ENCODE results near the gene FBXO10. TPM values are rescaled to one million over a fixed set of nuclear protein-coding genes. Genes with fewer than 3 reads are reported as not detected.

FBXO10 gene
- total and polyA plus RNA-seq, 2 of the 4 experiments (the other 2 are of a cell fraction), result 6.6 to 6.7 TPM

DNA sequence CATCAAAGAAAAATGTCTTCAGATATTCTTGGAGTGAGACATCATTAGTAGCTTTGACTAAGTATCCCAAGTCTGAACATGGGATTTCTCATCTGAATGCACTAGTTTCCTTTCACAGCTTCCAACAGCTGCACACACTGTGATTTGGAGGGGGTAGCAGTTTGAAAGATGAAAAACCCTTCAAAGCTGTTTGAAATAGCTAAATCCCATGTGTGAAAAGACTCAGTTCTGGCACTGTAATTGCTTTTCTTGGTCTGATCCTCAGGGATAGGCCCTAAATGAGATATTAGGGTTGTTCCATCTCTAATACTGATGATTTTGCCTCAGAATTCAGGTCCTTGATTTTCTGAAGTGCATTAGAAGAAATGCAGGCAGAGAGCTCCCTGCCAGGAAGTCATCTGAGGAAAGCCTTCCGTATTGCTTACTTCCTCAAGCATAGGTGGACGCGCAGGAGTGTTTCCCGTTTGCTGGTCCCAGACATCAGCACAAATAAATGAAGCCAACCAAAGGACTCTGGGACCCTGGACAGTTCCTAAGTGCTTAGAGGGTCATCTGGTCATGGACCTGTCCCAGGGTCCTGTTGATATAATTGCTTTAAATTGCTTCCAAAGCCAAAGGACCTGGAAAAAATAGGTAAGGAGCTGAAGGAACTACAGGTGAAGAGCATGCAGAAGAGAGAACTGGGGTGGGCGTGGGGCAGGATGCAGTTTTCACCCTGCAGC lies 49.0 kb upstream of the FBXO10 start:
- no peak overlapping the region for H2BK120ac ChIP-seq (ENCODE audit: low read depth, low read length)
- H3K56ac ChIP-seq (ENCODE audit: extremely low read depth, insufficient read depth, low read length), result no peak overlapping the region
- POLR2A ChIA-PET (ENCODE audit: unreplicated experiment), result no interaction called here
- no peak overlapping the region for H3K18ac ChIP-seq (ENCODE audit: low read depth, low read length)
- no peak overlapping the region for H4K91ac ChIP-seq (ENCODE audit: insufficient read depth, low read depth, low read length)
- no peak for TF ChIP-seq POLR2A (IDR thresholded peaks at IDR 0.05; ENCODE audit: low read depth, low read length)
- no peak for TF ChIP-seq FOS (IDR thresholded peaks at IDR 0.05; ENCODE audit: low read depth, low read length)
- no peak for TF ChIP-seq CEBPB (IDR thresholded peaks at IDR 0.05; ENCODE audit: low read depth, low read length)
- no peak for TF ChIP-seq CHD1 (IDR thresholded peaks at IDR 0.05; ENCODE audit: low read depth, low read length)
- no peak for TF ChIP-seq NFE2L2 (IDR thresholded peaks at IDR 0.05; ENCODE audit: low read depth, low read length)
- TF ChIP-seq, protein P1, sequence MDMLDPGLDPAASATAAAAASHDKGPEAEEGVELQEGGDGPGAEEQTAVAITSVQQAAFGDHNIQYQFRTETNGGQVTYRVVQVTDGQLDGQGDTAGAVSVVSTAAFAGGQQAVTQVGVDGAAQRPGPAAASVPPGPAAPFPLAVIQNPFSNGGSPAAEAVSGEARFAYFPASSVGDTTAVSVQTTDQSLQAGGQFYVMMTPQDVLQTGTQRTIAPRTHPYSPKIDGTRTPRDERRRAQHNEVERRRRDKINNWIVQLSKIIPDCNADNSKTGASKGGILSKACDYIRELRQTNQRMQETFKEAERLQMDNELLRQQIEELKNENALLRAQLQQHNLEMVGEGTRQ (IDR thresholded peaks at IDR 0.05; ENCODE audit: low read depth, low read length), result no peak
- TF ChIP-seq, protein P2, sequence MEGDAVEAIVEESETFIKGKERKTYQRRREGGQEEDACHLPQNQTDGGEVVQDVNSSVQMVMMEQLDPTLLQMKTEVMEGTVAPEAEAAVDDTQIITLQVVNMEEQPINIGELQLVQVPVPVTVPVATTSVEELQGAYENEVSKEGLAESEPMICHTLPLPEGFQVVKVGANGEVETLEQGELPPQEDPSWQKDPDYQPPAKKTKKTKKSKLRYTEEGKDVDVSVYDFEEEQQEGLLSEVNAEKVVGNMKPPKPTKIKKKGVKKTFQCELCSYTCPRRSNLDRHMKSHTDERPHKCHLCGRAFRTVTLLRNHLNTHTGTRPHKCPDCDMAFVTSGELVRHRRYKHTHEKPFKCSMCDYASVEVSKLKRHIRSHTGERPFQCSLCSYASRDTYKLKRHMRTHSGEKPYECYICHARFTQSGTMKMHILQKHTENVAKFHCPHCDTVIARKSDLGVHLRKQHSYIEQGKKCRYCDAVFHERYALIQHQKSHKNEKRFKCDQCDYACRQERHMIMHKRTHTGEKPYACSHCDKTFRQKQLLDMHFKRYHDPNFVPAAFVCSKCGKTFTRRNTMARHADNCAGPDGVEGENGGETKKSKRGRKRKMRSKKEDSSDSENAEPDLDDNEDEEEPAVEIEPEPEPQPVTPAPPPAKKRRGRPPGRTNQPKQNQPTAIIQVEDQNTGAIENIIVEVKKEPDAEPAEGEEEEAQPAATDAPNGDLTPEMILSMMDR (conservative IDR thresholded peaks at IDR 0.05; ENCODE audit: low read depth, low read length), result no peak
- no peak for TF ChIP-seq RCOR1 (IDR thresholded peaks at IDR 0.05; ENCODE audit: insufficient replicate concordance, low read length)
- no peak for TF ChIP-seq BHLHE40 (IDR thresholded peaks at IDR 0.05; ENCODE audit: low read depth, low read length)
- no peak for TF ChIP-seq RFX5 (IDR thresholded peaks at IDR 0.05; ENCODE audit: low read depth, low read length)
- H2BK20ac ChIP-seq (ENCODE audit: low read depth, low read length), result no peak overlapping the region
- CTCF ChIA-PET, result interaction anchor here (0.6 kb wide), 1 partner anchor 289 kb away, joined by 3 read pairs; no protein-coding TSS in a partner anchor
- H4K8ac ChIP-seq (ENCODE audit: low read depth in 2 of 2, low read length in 2 of 2), result no peak overlapping the region
- peaks cover 2% of the 10 kb centered on the region for H3K4me1 ChIP-seq (ENCODE audit: control insufficient read depth, insufficient read depth, low read length)
- WGBS, 2 experiments (ENCODE audit: extremely low coverage in 2 of 2, insufficient read length in 1 of 2), result 81% methylated on average over 5 of the region's 5 CpGs; no CpG with 5 or more reads in 1 of the 2 experiments
- dilution Hi-C loops (cut with HindIII; ENCODE audit: low sequenced_read_pairs, unreplicated experiment), result no loop called here
- intact Hi-C loops (cut with micrococcal nuclease), result no loop called here
- in situ Hi-C loops (cut with MboI; ENCODE audit: low sequenced_read_pairs), result no loop called here
- H3K14ac ChIP-seq (replicated peaks; ENCODE audit: low read depth, low read length), result no peak overlapping the region
- H4K5ac ChIP-seq (ENCODE audit: low read depth, low read length), result no peak overlapping the region
- H3K27ac ChIP-seq (ENCODE audit: insufficient read depth, low read length), result no peak overlapping the region
- H3K4ac ChIP-seq (ENCODE audit: low read depth, low read length), result no peak overlapping the region
- H3K36me3 ChIP-seq (ENCODE audit: control insufficient read depth, insufficient read depth, low read length), result no peaks in the 10 kb centered on the region
- H3K79me1 ChIP-seq (ENCODE audit: low read depth in 1 of 2, low read length in 2 of 2), result no peaks in the 10 kb centered on the region
- H4K20me1 ChIP-seq (ENCODE audit: insufficient read depth, low read length), result no peaks in the 10 kb centered on the region
- no peak overlapping the region for H2BK5ac ChIP-seq (ENCODE audit: low read depth, low read length, poor library complexity, severe bottlenecking)
- H3K27me3 ChIP-seq (ENCODE audit: control insufficient read depth, insufficient read depth, low read length), result peaks cover 9% of the 10 kb centered on the region
- H3K9ac ChIP-seq (ENCODE audit: low read depth, low read length), result no peak overlapping the region
- H2AK9ac ChIP-seq (replicated peaks; ENCODE audit: low read depth, low read length, poor library complexity), result no peak overlapping the region
- DNase-seq, result no peak
- BruUV-seq (replicated peaks), result no TSS peak
- H3K9me3 ChIP-seq (ENCODE audit: control insufficient read depth, insufficient read depth, low read length), result no peaks in the 10 kb centered on the region
- no peak overlapping the region for H3K4me3 ChIP-seq (ENCODE audit: insufficient read depth, low read depth, low read length)
- H3K4me2 ChIP-seq (ENCODE audit: low read depth, low read length), result no peak overlapping the region
- H2BK15ac ChIP-seq (ENCODE audit: low read depth, low read length), result no peak overlapping the region
- no peak overlapping the region for H3K23ac ChIP-seq (ENCODE audit: low read depth, low read length)
- H2AK5ac ChIP-seq (ENCODE audit: low read depth, low read length), result no peak overlapping the region
- no peak for ATAC-seq (ENCODE audit: low read depth)
- no peak overlapping the region for H2AFZ ChIP-seq (replicated peaks; ENCODE audit: low read length, poor library complexity)
- H3K9me1 ChIP-seq (ENCODE audit: insufficient read depth, low read length), result no peaks in the 10 kb centered on the region

Data from IMR-90 (cell line).